Lung (tissue), 12 donors: ENCODE measurements around the gene PHF8. TPM values are rescaled to one million over a fixed set of nuclear protein-coding genes. Genes with fewer than 3 reads are reported as not detected.

Source experiments
- ATAC-seq: fragments of 200-7000 bp; cut with Tn5 transposase; one replicate; pipeline ENCODE4 v1.9.1; 2020; ENCODE audit warnings: moderate number of reproducible peaks; ENCODE audit not compliant: insufficient read depth, low FRiP score
- DNase-seq, 3 donors: peaks; one replicate each; pipeline ENCODE4 v3.0.0-alpha.2; 2013 to 2017
- H3K27ac ChIP-seq, 2 donors: one replicate each; pipeline ENCODE4 v1.5.1; 2013; ENCODE audit warnings: mild to moderate bottlenecking in 2 of 2, moderate library complexity in 2 of 2, control low read depth in 1 of 2, inconsistent platforms in 1 of 2, low read depth in 1 of 2, low read length in 1 of 2
- H3K27me3 ChIP-seq, 3 donors: one replicate each; pipeline ENCODE4 v1.5.1; 2013; ENCODE audit warnings: low read length in 2 of 3; ENCODE audit not compliant: control insufficient read depth in 3 of 3, insufficient read depth in 3 of 3
- H3K36me3 ChIP-seq, 4 donors: one replicate each; pipeline ENCODE4 v1.5.1; 2013; ENCODE audit warnings: low read length in 4 of 4, mild to moderate bottlenecking in 1 of 4, moderate library complexity in 1 of 4; ENCODE audit not compliant: control insufficient read depth in 4 of 4, insufficient read depth in 4 of 4
- H3K4me1 ChIP-seq, 5 donors: one replicate each; pipeline ENCODE4 v1.5.1; 2013; ENCODE audit warnings: low read length in 5 of 5, mild to moderate bottlenecking in 2 of 5, moderate library complexity in 1 of 5; ENCODE audit not compliant: control insufficient read depth in 5 of 5, insufficient read depth in 5 of 5
- H3K4me3 ChIP-seq: one replicate; pipeline ENCODE4 v1.5.1; 2013; ENCODE audit warnings: mild to moderate bottlenecking, control low read depth, moderate library complexity
- H3K9ac ChIP-seq, 2 donors: one replicate each; pipeline ENCODE4 v1.5.1; 2013; ENCODE audit warnings: low read length in 2 of 2, control low read depth in 1 of 2; ENCODE audit not compliant: insufficient read depth in 1 of 2
- H3K9me3 ChIP-seq, 4 donors: one replicate each; pipeline ENCODE4 v1.5.1; 2013; ENCODE audit warnings: low read length in 3 of 4, mild to moderate bottlenecking in 1 of 4, moderate library complexity in 1 of 4; ENCODE audit not compliant: control insufficient read depth in 4 of 4, insufficient read depth in 3 of 4
- CTCF ChIP-seq: IDR thresholded peaks from 2 replicates; pipeline ENCODE4 v1.5.1; 2012; ENCODE audit warnings: mild to moderate bottlenecking; ENCODE audit errors: control extremely low read depth, extremely low read depth
- WGBS, 2 donors: extraction: QIAGEN DNeasy Blood & Tissue Kit; methylation state at CpG; one replicate each; pipeline ENCODE4 v1.1.7; 2013; 5-methylcytosine and 5-hydroxymethylcytosine counted together
- polyA plus RNA-seq, 2 donors: library from polyadenylated mRNA; stranded (reverse); fragments of 200-250 nt; gene quantifications; one replicate each; pipeline ENCODE4 v1.2.1, GENCODE V29; 2013
- total RNA-seq, 2 donors: library from RNA; depleted of rRNA in 1 of 2; stranded (reverse); fragments of >200 nt in 1 of 2; gene quantifications; one replicate each; pipeline ENCODE4 v1.2.1, GENCODE V29; 2014 to 2021
- donor health status: control.
- donor health status: control.
- donor health status: Bipolar disorder and iron deficiency.
- donor health status: healthy.
- donor health status: DM: yes; HTN: yes; CAD: no.

Gene PHF8
- total and polyA plus RNA-seq, 4 donors: 7.2 to 37.5 (median 19.5) TPM

GRCh38 chrX:54029529-54030143 is 14.6 kb downstream of the PHF8 start:
- Histone ChIP-seq H3K27me3 (no peaks in the 10 kb centered on the region), H3K27ac (no peak overlapping the region), H3K36me3 (peaks cover 0 to 11% (median 6%) of the 10 kb centered on the region in 4 donors), H3K4me1 (no peaks in the 10 kb centered on the region), H3K4me3 (no peak overlapping the region), H3K9ac (no peak overlapping the region), H3K9me3 (no peaks in the 10 kb centered on the region)
- 80 to 91% methylated on average over 10 of the region's 10 CpGs for WGBS, 2 donors
- no peak for TF ChIP-seq CTCF
- DNase-seq (peak in 1 of 3 donors; percentile 0), ATAC-seq (no peak)

GRCh38 chrX:54024350-54024749 is 19.9 kb downstream of the PHF8 start:
- H3K9me3 ChIP-seq: peaks cover 0 to 2% (median 0%) of the 10 kb centered on the region in 4 donors
- no peak for TF ChIP-seq CTCF
- H3K4me3 ChIP-seq: no peak overlapping the region
- H3K9ac ChIP-seq: no peak overlapping the region
- H3K27ac ChIP-seq: no peak overlapping the region
- H3K27me3 ChIP-seq: no peaks in the 10 kb centered on the region
- ATAC-seq: no peak
- no peaks in the 10 kb centered on the region for H3K4me1 ChIP-seq
- H3K36me3 ChIP-seq: peaks cover 3 to 11% (median 7%) of the 10 kb centered on the region in 4 donors
- DNase-seq: no peak
- 88 to 99% methylated on average over 5 of the region's 5 CpGs for WGBS, 2 donors

- DNase-seq: no peak
- no peak for TF ChIP-seq CTCF
- no peaks in the 10 kb centered on the region for H3K27me3 ChIP-seq
- no peak overlapping the region for H3K27ac ChIP-seq
- WGBS, 2 donors: 69 to 100% methylated on average over 1 of the region's 1 CpG
- H3K4me1 ChIP-seq: no peaks in the 10 kb centered on the region
- no peak overlapping the region for H3K9ac ChIP-seq
- peaks cover 0 to 1% (median 0%) of the 10 kb centered on the region in 4 donors for H3K9me3 ChIP-seq
- peaks cover 0 to 14% (median 11%) of the 10 kb centered on the region in 4 donors for H3K36me3 ChIP-seq
- no peak overlapping the region for H3K4me3 ChIP-seq
- ATAC-seq: no peak
Observed at GRCh38 chrX:54012830-54013500, 31.3 kb downstream of the PHF8 start.
